HFFc6 (cell line): ENCODE measurements around the gene MTFR1L. TPM values are rescaled to one million over a fixed set of nuclear protein-coding genes. Genes with fewer than 3 reads are reported as not detected.

Experiments used
- DNase-seq: peaks from one replicate; pipeline ENCODE4 v3.0.0-alpha.2; 2018
- H3K27ac Mint-ChIP-seq: 2 replicates; pipeline ENCODE4 v1.8.0; 2020; ENCODE audit warnings: mild to moderate bottlenecking, mixed read lengths
- H3K27me3 Mint-ChIP-seq: 2 replicates; pipeline ENCODE4 v1.8.0; 2021; ENCODE audit warnings: mild to moderate bottlenecking, moderate library complexity, mixed read lengths; ENCODE audit not compliant: insufficient read depth
- H3K36me3 Mint-ChIP-seq: 2 replicates; pipeline ENCODE4 v1.8.0; 2021; ENCODE audit warnings: low read depth, mixed read lengths
- H3K4me1 Mint-ChIP-seq: 2 replicates; pipeline ENCODE4 v1.8.0; 2020; ENCODE audit warnings: low read depth, mixed read lengths
- H3K4me3 Mint-ChIP-seq: 2 replicates; pipeline ENCODE4 v1.8.0; 2020; ENCODE audit warnings: mild to moderate bottlenecking, moderate library complexity, mixed read lengths
- H3K9me3 Mint-ChIP-seq: 2 replicates; pipeline ENCODE4 v1.8.0; 2020; ENCODE audit warnings: mild to moderate bottlenecking, mixed read lengths
- total RNA-seq, 6 experiments: library from RNA; stranded (reverse); fragmentation: NEBNext Ultra II Directional; extraction: Animal tissue kit (Norgen Biotek cat#: 25700); gene quantifications; 2 replicates in 1 of 6; 3 replicates in 5 of 6; pipeline ENCODE4 v1.2.3, GENCODE V29; 2021
- TF ChIP-seq, protein P1 (sequence below): fragments of 200-600 bp; sonication (generic); IDR thresholded peaks from 2 replicates; pipeline ENCODE4 v1.5.0; 2021; ENCODE audit warnings: antibody characterized with exemption, mild to moderate bottlenecking

Gene MTFR1L
- total RNA-seq, 6 experiments from 2014 or later: 52.4 to 69.1 (median 59.1) TPM

DNA sequence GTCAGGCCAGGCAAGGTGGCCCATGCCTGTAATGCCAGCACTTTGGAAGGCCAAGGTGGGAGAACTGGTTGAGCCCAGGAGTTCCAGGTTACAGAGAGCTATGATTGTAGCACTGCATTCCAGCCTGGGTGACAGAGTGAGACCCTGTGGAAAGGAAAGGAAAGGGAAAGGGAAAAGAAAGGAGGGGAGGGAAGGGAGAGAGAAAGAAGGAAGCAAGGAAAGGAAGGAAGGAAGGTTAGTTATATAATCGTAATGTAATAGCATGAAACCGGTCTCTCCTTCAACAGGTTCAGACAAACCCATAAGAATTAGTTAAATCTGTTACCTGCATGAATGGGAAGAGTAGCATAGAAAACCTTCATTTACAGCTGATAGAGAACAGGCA is 56.9 kb downstream of the MTFR1L start:
- H3K27me3 Mint-ChIP-seq: peaks cover 1% of the 10 kb centered on the region; the same call in 1 of the 2 replicates
- peaks cover 20% of the 10 kb centered on the region for H3K4me1 Mint-ChIP-seq
- H3K36me3 Mint-ChIP-seq: no peaks in the 10 kb centered on the region
- TF ChIP-seq, protein P1, sequence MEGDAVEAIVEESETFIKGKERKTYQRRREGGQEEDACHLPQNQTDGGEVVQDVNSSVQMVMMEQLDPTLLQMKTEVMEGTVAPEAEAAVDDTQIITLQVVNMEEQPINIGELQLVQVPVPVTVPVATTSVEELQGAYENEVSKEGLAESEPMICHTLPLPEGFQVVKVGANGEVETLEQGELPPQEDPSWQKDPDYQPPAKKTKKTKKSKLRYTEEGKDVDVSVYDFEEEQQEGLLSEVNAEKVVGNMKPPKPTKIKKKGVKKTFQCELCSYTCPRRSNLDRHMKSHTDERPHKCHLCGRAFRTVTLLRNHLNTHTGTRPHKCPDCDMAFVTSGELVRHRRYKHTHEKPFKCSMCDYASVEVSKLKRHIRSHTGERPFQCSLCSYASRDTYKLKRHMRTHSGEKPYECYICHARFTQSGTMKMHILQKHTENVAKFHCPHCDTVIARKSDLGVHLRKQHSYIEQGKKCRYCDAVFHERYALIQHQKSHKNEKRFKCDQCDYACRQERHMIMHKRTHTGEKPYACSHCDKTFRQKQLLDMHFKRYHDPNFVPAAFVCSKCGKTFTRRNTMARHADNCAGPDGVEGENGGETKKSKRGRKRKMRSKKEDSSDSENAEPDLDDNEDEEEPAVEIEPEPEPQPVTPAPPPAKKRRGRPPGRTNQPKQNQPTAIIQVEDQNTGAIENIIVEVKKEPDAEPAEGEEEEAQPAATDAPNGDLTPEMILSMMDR: no peak
- no peaks in the 10 kb centered on the region for H3K9me3 Mint-ChIP-seq
- 0 out of 2 replicates have a peak overlapping the region, but pooled peaks have one; percentile 70 for H3K27ac Mint-ChIP-seq
- no peak for DNase-seq
- peak overlapping the region; percentile 74 for H3K4me3 Mint-ChIP-seq

DNA sequence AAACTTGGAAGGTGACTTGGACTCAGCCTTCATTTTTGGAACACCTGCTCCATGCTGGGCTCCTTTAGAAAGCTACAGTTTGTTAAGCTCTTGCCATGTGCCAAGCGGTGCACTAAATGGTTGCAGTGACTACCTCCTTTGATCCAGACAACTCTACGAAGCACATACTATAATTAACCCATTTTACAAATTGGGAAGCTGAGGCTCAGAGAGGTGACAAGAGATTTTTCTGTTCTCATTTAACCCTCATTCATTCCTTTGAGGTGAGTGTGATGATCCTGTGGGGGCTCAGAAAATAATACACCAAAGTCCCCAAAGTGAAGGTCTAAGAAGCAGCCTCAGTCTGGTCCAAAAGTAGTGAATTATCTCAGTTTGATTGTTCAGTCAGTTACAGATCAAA is 57.4 kb downstream of the MTFR1L start:
- Mint-ChIP-seq H3K27ac (no peak overlapping the region), H3K9me3 (no peaks in the 10 kb centered on the region), H3K4me1 (peaks cover 20% of the 10 kb centered on the region), H3K36me3 (no peaks in the 10 kb centered on the region), H3K4me3 (no peak overlapping the region), H3K27me3 (peaks cover 1% of the 10 kb centered on the region; the same call in 1 of the 2 replicates)
- TF ChIP-seq, protein P1: no peak
- DNase-seq: no peak

DNA sequence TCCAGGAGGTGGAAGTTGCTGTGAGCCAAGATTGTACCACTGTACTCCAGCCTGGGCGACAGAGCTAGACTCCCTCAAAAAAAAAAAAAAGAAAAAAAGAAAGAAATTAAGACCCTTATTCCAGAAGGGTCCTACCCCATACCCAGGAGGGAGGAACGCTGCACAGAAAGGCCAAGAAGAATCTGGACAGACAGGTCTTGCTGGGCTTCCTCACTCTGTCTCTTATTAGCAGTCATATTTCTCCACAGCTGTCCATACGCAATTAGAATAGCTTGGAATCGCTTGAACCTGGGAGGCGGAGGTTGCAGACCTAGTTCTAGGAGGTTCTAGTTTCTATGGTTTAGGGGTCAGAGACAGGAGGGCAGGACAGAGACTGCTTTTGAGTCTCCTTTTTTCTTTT is 58.9 kb downstream of the MTFR1L start:
- peaks cover 1% of the 10 kb centered on the region; the same call in 1 of the 2 replicates for H3K27me3 Mint-ChIP-seq
- DNase-seq: no peak
- no peak overlapping the region for H3K4me3 Mint-ChIP-seq
- TF ChIP-seq, protein P1: no peak
- H3K9me3 Mint-ChIP-seq: no peaks in the 10 kb centered on the region
- no peak overlapping the region for H3K27ac Mint-ChIP-seq
- no peaks in the 10 kb centered on the region for H3K36me3 Mint-ChIP-seq
- H3K4me1 Mint-ChIP-seq: peaks cover 8% of the 10 kb centered on the region

DNA sequence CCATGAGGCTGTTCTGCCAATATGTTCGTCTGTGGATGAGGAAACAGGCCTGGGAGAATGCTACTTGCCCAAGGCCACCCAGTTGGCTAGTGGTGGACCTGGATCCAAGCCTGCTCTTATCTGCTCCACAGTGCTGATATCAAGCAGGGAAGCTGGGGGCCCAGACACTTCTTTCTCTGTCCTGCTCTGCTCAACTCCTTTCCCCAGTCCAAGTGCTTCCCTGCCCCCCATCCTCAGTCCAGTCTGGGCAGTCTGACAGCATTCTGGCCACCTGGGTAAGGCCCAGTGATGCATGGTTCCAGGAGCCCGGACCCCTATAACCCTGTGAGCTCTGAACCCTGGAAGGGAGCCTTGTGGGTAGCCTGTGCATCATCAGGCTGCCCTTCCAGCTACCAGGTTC is 59.9 kb downstream of the MTFR1L start:
- no peaks in the 10 kb centered on the region for H3K9me3 Mint-ChIP-seq
- TF ChIP-seq, protein P1: no peak
- peaks cover 1% of the 10 kb centered on the region; the same call in 1 of the 2 replicates for H3K27me3 Mint-ChIP-seq
- H3K4me1 Mint-ChIP-seq: peaks cover 6% of the 10 kb centered on the region; the same call in 1 of the 2 replicates
- no peak overlapping the region for H3K27ac Mint-ChIP-seq
- H3K4me3 Mint-ChIP-seq: no peak overlapping the region
- no peaks in the 10 kb centered on the region for H3K36me3 Mint-ChIP-seq
- DNase-seq: no peak

DNA sequence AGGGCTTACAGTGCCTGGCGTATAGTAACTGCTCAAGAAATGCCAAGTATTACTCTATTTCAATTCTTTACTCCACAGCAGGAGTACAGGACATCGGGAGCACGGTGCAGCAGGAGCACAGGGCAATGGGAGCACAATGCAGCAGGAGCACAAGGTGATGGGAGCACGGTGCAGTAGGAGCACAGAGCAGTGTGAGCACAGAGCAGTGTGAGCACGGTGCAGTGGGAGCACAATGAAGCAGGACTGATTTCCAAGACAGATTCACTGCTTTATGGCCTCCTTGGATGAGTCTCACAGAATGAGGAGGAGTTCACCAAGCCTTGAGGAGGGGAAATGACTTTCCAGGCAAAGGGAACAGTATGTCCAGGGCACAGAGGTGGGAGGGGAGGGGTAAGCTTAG is 60.8 kb downstream of the MTFR1L start:
- Mint-ChIP-seq H3K4me1 (peaks cover 6% of the 10 kb centered on the region; the same call in 1 of the 2 replicates), H3K36me3 (no peaks in the 10 kb centered on the region), H3K27me3 (peaks cover 1% of the 10 kb centered on the region; the same call in 1 of the 2 replicates), H3K4me3 (no peak overlapping the region), H3K27ac (no peak overlapping the region), H3K9me3 (no peaks in the 10 kb centered on the region)
- DNase-seq: no peak
- TF ChIP-seq, protein P1: no peak
